Islet of Langerhans (tissue), 1 donor: ENCODE results near the gene MASP2.
"Not testable (repeated sequence)": the region's sequence is repeated elsewhere in the genome, so short reads cannot be mapped to it uniquely, and the experiment has no call there.

Source experiments
- FAIRE-seq: peaks from one replicate; lab custom pipeline; 2011; peaks lifted over from hg19 to GRCh38; lab: Jason Lieb, UNC

Gene MASP2

DNA sequence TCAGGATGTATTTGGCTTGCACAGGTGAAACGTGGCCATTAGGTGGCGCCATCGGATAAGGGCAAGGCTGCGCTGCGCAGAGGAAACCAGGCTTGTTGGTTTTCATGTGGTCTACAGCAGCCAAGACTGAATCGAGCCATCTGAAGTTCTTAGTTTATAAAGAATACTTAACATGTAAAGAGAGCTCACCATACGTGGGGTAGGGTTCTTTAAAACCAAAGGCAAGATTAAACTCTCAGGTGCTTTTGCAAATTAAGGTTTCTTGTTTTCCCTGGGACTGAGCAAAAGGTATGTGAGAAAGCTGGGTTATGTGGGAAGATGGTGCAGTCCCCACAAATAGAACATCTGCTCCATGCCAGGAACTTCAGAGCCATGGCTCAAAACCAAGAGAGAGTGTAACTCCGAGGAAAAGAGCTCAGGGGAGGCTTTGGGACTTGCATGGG lies 9.3 kb downstream of the MASP2 start:
- FAIRE-seq, result peak; percentile 68

DNA sequence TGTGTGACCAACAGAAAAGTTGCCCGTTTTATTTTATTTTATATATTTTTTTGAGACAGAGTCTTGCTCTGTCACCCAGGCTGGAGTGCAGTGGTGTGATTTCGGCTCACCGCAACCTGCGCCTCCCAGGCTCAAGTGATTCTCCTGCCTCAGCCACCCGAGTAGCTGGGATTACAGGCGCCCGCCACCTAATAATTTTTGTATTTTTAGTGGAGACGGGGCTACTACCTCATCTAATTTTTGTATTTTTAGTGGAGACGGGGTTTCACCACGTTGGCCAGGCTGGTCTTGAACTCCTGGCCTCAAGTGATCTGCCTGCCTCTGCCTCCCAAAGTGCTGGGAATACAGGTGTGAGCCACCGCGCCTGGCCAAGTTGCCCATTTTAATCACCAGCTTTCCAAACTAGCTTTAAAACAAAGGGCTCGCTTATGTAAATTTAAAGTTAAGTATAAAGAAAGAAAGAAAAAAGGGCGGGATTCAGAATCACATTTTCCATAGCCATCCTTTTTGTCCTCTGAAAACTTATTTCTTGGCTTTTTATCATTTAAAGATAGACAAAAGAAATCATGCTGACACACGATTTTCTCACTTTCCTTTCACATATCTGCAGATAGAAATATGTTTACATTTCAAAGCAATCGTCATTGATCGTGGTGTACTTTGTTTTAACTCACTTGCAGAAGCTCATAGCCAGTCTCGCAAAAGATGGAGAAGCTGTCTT lies 9.9 kb downstream of the MASP2 start:
- not testable (repeated sequence) for FAIRE-seq

DNA sequence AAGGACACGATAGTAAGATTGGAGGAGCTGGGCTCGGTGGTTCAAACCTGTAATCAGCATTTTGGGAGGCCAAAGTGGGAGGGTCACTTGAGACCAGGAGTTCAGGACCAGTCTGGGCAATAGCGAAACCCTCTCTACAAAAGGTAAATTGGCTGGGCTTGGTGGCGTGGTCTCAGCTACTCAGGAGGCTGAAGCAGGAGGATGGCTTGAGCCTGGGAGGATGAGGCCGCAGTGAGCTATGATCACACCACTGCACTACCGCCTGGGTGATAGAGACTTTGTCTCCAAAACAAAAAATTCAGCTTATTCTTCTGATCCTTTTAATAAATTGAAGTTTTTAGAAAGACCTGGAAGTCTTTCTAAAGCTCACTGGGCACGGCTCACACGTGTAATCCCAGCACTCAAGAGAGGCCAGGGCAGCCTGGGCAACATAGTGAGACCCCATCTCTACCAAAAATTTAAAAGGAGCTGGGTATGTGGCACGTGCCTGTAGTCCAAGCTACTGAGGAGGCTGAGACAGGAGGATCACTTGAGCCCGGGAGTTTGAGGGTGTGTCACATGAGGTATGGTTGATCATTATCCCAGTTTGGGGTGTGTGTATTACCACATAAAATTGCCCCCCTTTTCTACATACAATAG lies 15.3 kb downstream of the MASP2 start:
- FAIRE-seq, result no peak

DNA sequence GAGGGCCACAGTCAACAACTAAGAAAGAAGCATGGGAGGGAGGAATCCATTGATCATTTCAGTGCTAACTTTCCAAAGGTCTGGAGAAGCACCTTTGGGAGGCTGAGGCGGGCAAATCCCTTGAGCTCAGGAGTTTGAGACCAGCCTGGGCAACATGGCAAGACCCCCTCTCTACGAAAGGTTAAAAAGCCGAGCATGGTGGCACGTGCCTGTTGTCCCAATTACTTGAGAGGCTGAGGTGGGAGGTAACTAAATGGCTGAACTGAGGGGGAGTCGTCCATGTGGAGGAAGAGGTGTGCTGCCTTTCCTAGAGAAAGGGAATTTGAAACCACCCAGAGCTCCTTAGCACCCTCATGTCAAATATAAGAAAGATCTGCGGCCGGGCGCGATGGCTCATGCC lies 16.2 kb downstream of the MASP2 start:
- no peak for FAIRE-seq

DNA sequence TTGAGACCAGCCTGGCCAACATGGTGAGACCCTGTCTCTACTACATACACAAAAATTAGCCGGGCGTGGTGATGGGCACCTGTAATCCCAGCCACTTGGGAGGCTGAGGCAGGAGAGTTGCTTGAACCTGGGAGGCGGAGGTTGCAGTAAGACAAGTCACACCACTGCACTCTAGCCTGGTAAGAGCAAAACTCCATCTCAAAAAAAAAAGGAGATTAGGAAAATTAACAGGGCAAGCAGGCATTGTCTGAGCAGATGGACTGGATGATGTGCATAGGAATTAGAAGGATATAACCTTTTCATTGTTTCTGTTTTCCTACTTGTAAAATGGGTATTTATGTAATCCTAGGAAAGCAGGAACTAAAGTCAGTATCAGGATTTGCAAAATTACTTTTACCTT lies 19.0 kb downstream of the MASP2 start:
- FAIRE-seq, result no peak

DNA sequence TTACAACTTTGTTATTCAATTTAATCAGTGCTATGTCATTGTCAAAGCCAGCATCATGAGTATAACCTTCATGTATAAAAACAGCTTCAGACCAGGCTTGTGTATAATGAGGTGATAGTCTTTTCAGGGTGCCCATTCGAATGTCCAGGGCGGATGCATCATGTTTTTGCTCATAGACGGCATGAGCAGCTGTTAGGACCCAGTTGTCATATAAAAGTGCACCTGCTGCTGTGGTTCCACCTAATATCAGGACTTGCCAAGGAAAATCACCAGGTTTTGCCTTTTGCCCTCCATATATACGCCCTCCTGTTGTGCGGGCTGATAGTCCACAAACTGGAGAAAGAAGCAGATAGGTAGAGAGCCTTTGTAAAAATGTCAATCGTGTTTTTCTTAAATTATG lies 19.7 kb downstream of the MASP2 start:
- FAIRE-seq, result no peak

DNA sequence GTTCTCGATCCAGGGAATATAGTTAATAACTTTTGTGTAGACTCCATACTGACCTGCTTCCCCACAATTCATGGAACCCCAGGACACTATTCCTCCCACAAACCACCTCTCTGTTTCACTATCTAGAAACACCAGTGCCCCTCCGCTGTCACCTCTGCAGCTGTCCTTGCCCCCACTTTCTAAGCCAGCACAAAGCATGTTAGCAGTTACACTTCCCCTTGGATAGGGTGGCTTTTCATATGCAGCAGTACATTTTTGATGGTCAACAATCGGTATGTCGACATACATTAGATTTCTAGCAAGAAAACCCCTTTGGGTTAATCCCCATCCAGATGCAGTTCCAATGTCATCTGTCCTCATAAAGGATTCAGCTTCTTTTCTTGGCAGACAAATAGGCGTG lies 20.1 kb downstream of the MASP2 start:
- no peak for FAIRE-seq

DNA sequence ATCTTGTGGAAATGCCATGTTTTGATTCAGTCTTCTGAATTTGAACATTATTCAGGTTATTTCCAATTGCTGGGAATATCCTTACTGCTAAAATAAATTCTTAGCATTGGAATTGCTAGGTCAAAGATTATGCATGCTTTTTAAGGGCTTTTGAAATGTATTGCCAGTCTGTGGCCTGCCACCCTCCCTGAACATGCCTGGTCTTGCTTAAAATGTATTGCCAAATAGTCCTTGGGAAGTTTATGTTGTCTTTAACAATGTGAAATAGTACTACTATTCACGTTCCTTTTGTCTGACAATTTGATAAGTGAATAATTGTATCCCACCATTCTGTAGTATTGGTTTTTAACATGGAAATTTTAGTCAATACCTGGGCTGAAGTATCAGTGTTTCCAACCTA lies 21.0 kb downstream of the MASP2 start:
- FAIRE-seq, result no peak

DNA sequence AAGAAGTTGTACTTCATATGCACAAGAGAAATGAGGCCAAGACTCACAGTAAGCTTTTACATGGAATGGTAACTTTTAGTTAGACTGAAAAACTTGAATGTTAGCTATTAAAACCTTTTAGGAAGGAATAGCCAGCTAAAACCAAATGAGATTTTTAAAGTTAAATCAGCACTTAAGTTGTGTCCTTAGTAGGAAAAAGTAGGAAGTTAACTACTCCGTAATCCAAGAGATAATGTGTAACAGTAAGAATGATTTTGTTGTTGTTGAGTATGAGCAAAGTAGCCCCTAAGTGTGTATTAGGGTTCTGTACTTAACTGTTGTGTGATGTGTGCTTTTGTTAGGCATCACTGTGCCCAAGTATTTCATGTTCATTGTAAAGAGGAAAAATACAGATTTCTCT lies 21.4 kb downstream of the MASP2 start:
- no peak for FAIRE-seq

DNA sequence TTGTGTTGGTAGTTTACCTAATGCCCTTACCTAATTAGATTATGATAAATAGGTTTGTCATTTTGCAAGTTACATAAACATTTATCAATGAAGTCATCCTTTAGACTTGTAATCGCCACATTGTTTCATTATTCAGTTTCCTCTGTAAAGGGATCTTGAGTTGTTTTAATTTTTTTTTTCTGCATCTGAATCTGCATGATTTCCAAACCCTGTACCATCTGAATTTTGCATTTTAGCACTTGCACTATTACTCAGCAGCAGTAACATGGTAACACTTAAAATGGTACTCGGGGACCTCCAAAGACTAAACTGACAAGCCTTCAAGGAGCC lies 22.2 kb downstream of the MASP2 start:
- no peak for FAIRE-seq

DNA sequence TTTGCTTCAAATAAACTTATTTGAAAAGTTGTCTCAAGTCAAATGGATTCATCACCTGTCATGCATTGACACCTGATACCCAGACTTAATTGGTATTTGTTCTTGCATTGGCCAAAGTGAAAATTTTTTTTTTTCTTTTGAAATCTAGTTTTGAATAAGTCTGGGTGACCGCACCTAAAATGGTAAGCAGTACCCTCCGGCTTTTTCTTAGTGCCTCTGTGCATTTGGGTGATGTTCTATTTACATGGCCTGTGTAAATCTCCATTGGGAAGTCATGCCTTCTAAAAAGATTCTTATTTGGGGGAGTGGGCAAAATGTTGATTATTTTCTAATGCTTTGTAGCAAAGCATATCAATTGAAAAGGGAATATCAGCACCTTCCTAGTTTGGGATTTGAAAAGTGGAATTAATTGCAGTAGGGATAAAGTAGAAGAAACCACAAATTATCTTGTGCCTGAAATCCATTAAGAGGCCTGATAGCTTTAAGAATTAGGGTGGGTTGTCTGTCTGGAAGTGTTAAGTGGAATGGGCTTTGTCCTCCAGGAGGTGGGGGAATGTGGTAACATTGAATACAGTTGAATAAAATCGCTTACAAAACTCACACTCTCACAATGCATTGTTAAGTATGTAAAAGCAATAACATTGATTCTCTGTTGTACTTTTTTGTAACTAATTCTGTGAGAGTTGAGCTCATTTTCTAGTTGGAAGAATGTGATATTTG lies 22.7 kb downstream of the MASP2 start:
- FAIRE-seq, result no peak

DNA sequence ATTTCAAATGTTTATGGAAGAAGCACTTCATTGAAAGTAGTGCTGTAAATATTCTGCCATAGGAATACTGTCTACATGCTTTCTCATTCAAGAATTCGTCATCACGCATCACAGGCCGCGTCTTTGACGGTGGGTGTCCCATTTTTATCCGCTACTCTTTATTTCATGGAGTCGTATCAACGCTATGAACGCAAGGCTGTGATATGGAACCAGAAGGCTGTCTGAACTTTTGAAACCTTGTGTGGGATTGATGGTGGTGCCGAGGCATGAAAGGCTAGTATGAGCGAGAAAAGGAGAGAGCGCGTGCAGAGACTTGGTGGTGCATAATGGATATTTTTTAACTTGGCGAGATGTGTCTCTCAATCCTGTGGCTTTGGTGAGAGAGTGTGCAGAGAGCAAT lies 23.8 kb downstream of the MASP2 start:
- no peak for FAIRE-seq

DNA sequence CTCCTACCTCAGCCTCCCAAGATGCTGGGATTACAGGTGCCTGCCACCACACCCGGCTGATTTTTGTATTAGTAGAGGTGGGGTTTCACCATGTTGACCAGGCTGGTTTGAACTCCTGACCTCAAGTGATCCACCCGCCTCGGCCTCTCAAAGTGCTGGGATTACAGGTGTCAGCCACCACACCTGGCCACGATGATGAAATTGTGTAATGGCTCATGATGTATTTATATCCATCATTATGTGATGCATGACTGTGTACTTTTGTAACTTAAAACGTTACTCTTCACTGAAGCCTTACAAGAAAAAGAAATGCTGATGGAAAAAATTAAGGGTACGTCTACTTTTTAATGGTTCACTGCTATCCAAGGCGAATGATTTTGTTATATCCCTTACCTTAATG lies 27.1 kb downstream of the MASP2 start:
- no peak for FAIRE-seq

DNA sequence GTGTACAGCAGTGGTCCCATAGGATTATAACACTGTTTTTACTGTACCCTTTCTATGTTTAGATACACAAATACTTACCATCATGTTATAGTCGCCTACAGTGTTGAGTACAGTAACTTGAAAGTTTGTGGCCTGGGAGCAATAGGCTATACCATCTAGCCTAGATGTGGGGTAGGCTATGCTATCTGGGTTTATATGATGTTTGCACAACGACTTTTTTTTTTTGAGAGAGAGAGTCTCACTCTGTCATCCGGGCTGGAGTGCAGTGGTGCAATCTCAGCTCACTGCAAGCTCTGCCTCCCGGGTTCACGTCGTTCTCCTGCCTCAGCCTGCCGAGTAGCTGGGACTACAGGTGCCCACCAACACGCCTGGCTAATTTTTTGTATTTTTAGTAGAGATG lies 27.7 kb downstream of the MASP2 start:
- not testable (repeated sequence) for FAIRE-seq

DNA sequence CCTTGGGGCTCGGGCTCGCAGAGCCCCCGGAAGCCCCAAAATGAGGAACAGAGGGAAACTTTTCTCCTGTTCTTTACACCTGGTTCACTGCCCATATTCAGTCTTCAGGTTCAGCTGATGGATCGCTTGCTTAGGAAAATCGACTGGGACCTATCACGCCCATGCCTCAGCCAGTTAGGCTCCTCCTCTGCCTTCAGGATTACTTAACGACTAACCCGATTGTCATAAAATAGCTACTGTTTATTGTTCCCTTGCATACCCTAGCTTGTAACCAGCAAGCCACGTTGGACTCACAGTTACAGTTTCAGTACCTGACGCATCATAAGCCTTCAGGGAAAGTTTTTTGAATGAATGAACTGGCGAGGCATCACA lies 33.9 kb downstream of the MASP2 start:
- FAIRE-seq, result no peak

DNA sequence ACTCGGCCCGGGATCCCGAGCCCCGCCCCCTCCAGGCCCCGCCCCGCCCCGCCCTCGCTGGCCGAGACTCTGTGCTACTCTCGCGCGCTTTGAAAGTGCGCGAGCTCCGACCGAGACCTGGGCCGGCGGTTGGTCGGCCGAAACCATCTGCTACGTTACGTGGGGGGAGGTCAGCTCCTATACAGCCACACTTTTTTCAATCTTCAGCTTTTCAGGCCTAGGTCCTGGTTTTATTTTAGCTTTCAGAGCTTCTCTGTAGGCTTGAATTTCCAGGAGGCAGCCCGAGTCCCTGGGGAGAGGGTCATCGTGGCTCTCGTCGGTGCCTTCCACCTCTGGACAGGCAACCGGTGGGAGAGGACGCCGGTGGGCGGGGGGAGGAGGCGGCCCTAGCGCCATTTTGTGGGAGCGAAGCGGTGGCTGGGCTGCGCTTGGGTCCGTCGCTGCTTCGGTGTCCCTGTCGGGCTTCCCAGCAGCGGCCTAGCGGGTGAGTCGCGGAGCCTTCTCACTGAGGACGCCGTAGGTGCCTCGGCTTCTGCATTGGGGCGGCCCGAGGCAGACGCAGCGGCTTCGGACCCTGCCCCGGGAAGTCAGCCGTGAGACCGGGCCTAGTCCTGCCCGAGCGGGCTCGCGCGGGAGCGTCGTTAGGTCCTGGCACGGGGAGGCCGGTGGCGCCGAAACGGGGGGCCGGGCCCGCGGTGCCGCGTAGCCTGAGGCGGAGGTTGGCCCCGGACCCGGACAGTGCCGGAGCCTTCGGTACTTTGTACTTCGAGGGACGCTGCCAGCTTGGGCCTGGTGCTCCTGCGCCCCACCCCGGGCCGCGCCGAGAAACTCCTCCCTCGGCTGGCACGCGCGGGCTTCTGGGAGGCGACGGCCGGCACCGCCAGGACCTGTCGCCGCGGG lies 34.5 kb downstream of the MASP2 start, which contains the start of gene TARDBP:
TSS of gene TARDBP (plus strand) at position 395 of the 900 bp plus-strand sequence. CDS start 1,074 bp downstream, outside the sequence.
- no peak for FAIRE-seq

DNA sequence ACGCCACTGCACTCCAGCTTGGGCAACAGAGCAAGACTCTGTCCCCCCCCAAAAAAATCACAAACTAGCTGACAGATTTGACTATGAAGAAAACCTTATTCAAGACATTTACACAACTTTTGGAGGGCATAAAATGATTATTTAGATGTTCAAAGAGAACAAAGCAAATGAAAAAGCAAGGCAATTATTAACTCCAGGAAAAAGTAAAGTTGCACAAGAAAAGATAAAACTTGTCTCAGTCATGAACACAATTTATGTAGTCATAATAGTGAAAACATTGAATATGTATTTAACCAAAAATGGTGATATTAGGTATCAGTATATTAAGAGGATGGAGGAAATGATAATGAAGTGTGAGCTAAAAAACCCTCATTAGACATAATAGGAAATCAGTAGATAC lies 46.5 kb downstream of the MASP2 start:
- FAIRE-seq, result no peak

DNA sequence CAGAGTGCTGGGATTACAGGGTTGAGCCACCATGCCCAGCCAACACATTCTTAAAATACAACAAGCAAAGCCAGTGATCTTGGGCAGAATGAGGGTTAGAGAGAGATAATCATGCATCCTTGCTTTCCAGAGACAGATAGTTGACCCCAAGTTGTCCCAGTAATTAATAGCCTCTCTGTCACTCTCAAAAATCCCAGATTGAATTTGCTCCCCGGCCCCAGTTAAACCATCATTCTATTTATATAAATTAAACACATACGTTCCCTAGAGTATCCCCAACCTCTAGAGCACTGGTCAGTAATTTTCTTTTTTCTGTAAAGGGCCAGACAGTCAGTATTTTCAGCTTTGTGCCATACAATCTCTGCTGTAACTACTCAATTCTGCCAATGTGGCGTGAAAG lies 50.9 kb downstream of the MASP2 start:
- no peak for FAIRE-seq

DNA sequence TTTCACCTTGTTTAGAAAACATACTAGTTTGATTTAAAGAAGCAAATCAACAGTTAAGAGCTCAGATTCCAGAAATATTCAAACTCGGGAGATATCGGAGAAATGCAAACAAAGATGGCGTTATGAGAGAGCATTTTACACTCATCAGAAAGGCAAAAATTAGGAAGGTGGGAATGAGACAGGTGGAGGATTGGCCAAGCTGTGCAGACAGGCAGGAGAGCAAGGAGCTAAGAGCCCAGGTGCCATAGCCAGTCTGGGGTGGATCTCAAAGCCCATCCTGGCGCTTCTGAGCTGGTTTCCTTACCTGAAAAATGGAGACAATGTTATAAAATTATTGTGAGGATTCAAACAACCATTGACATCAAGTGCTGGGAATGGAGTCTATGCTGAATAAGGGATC lies 54.2 kb downstream of the MASP2 start:
- no peak for FAIRE-seq

DNA sequence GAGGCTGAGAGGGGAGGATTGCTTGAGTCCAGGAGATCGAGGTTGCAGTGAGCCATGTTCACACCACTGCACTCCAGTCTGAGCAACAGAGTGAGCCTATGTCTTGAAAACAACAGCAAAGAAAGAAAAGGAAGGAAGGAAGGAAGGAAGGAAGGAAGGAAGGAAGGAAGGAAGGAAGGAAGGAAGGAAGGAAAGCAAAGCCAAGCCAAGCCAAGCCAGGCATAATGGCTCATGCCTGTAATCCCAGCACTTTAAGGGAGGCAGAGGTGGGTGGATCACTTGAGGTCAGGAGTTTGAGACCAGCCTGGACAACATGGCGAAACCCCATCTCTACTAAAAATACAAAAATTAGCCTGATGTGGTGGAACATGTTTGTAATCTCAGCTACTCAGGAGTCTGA lies 55.0 kb downstream of the MASP2 start:
- FAIRE-seq, result not testable (repeated sequence)

DNA sequence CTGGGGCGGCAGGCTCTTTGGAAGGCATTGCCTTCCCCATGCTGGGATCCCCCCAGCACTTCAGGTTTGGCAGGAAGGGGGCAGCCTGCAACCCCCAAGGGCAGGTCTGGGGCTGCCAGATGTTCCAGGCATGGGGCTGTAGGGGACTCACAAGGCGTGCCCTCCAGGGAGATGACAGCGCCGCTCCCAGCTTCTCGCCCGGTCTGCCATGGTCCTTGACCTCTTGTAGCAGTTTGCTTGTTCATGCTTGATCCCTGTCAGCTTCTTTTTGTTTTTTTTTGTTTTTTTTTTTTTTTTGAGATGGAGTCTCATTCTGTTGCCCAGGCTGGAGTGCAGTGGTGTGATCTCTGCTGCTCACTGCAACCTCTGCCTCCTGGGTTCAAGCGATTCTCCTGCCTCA lies 56.2 kb downstream of the MASP2 start:
- no peak for FAIRE-seq

DNA sequence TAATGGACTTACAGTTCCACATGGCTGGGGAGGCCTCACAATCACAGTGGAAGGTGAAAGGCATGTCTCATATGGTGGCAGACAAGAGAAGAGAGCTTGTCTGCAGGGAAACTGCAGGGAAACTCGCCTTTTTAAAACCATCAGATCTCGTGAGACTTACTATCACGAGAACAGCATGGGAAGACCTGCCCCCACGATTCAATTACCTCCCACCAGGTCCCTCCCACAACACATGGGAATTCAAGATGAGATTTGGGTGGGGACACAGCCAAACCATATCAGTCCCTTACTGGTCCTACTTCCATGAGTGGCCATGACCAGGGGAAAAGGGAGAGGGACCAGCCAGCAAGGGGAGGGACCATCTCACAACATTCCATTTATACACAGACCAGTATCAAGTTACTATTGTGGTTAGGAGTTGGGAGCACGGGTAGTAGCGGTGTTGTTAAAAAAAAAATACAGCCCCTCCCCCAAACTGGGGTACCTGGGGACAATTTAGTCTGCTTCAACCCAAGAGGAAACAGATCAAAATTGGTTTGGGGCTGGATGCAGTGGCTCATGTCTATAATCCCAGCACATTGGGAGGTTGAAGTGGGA lies 57.0 kb downstream of the MASP2 start:
- FAIRE-seq, result not testable (repeated sequence)
